MCF 10A (cell line): ENCODE results near the gene CHST1. TPM values are rescaled to one million over a fixed set of nuclear protein-coding genes. Genes with fewer than 3 reads are reported as not detected.
A peak's percentile ranks its signal among the peaks of the same experiment; 100 is the strongest.

Experiments used
- BruUV-seq: library from RNA; stranded (reverse); fragments of 400-500 nt; replicated peaks from 2 replicates; lab custom pipeline; 2021; lab: Mats Ljungman, UMichigan
- CTCF ChIA-PET: fragments of 300-600 bp; sonication (Branson Sonifier 250); formaldehyde crosslinking; extraction: SDS; loops from one replicate; lab custom pipeline; 2021; ENCODE audit warnings: antibody characterized with exemption, inconsistent platforms; lab: Yijun Ruan, JAX
- POLR2A ChIA-PET: fragments of 300-600, 350-650 bp; sonication (Branson Sonifier 250); formaldehyde crosslinking; extraction: SDS; loops from one replicate; lab custom pipeline; 2020; ENCODE audit warnings: antibody characterized with exemption, inconsistent platforms; lab: Yijun Ruan, JAX
- DNase-seq: peaks from one replicate; pipeline ENCODE4 v3.0.0-alpha.2; 2018; ENCODE audit not compliant: unreplicated experiment
- H3K27ac Mint-ChIP-seq: one replicate; pipeline ENCODE4 v1.8.0; 2022; ENCODE audit warnings: mild to moderate bottlenecking, low read depth, mixed read lengths; ENCODE audit not compliant: unreplicated experiment
- H3K27me3 Mint-ChIP-seq: one replicate; pipeline ENCODE4 v1.8.0; 2022; ENCODE audit warnings: mixed read lengths; ENCODE audit not compliant: insufficient read depth, unreplicated experiment
- H3K36me3 Mint-ChIP-seq: one replicate; pipeline ENCODE4 v1.8.0; 2022; ENCODE audit warnings: mild to moderate bottlenecking, moderate library complexity, mixed read lengths; ENCODE audit not compliant: insufficient read depth, unreplicated experiment
- H3K4me1 Mint-ChIP-seq: one replicate; pipeline ENCODE4 v1.8.0; 2022; ENCODE audit warnings: mixed read lengths; ENCODE audit not compliant: insufficient read depth, unreplicated experiment
- H3K4me3 Mint-ChIP-seq: one replicate; pipeline ENCODE4 v1.8.0; 2022; ENCODE audit warnings: mild to moderate bottlenecking, moderate library complexity, mixed read lengths; ENCODE audit not compliant: unreplicated experiment
- H3K9me3 Mint-ChIP-seq: one replicate; pipeline ENCODE4 v1.8.0; 2022; ENCODE audit warnings: mixed read lengths; ENCODE audit not compliant: unreplicated experiment
- CTCF ChIP-seq: fragments of 200-600 bp; IDR thresholded peaks from one replicate; pipeline ENCODE4 v1.8.0; 2022; ENCODE audit warnings: antibody characterized with exemption, mild to moderate bottlenecking; ENCODE audit not compliant: unreplicated experiment
- intact Hi-C: fragments of 100-400 bp; cut with micrococcal nuclease; formaldehyde crosslinking; loops from 2 replicates; pipeline ENCODE4 v1.14.1; 2022
- total RNA-seq: library from RNA; stranded (reverse); gene quantifications from 2 replicates; pipeline ENCODE4 v1.2.3, GENCODE V29; 2022

Gene CHST1
- total RNA-seq, 1 experiment from 2014 or later, result not detected

- POLR2A ChIA-PET, result no interaction called here
- no peak overlapping the region for H3K4me3 Mint-ChIP-seq
- DNase-seq, result peak; percentile 40
- CTCF ChIA-PET, result no interaction called here
- no peak for TF ChIP-seq CTCF
- no TSS peak for BruUV-seq
- peaks cover 51% of the 10 kb centered on the region for H3K27me3 Mint-ChIP-seq
- no peaks in the 10 kb centered on the region for H3K9me3 Mint-ChIP-seq
- no peaks in the 10 kb centered on the region for H3K4me1 Mint-ChIP-seq
- intact Hi-C loops, result no loop called here
- no peaks in the 10 kb centered on the region for H3K36me3 Mint-ChIP-seq
- no peak overlapping the region for H3K27ac Mint-ChIP-seq
Observed at GRCh38 chr11:45662665-45663485, 2.5 kb downstream of the CHST1 start.

GRCh38 chr11:45662096-45662664 lies 3.2 kb downstream of the CHST1 start:
- no peak for TF ChIP-seq CTCF
- ChIA-PET POLR2A (interaction anchor here (1.1 kb wide), 1 partner anchor 29 kb away, joined by 3 read pairs; no protein-coding TSS in a partner anchor), CTCF (no interaction called here)
- Mint-ChIP-seq H3K9me3 (no peaks in the 10 kb centered on the region), H3K27me3 (peaks cover 44% of the 10 kb centered on the region), H3K36me3 (no peaks in the 10 kb centered on the region), H3K27ac (no peak overlapping the region), H3K4me3 (no peak overlapping the region), H3K4me1 (no peaks in the 10 kb centered on the region)
- no TSS peak for BruUV-seq
- no peak for DNase-seq
- intact Hi-C loops, result no loop called here

GRCh38 chr11:45661439-45662055 lies 3.9 kb downstream of the CHST1 start:
- Mint-ChIP-seq H3K4me3 (no peak overlapping the region), H3K4me1 (no peaks in the 10 kb centered on the region), H3K27ac (no peak overlapping the region), H3K36me3 (no peaks in the 10 kb centered on the region), H3K27me3 (peaks cover 38% of the 10 kb centered on the region), H3K9me3 (no peaks in the 10 kb centered on the region)
- CTCF ChIA-PET, result interaction anchor here (1.1 kb wide), 1 partner anchor 252 kb away, joined by 3 read pairs; no protein-coding TSS in a partner anchor
- no TSS peak for BruUV-seq
- DNase-seq, result no peak
- intact Hi-C loops, result no loop called here
- POLR2A ChIA-PET, result interaction anchor here (1.1 kb wide), 1 partner anchor 29 kb away, joined by 3 read pairs; no protein-coding TSS in a partner anchor
- TF ChIP-seq CTCF, result no peak
